HCT116 (cell line): ENCODE results near the gene PHF2. TPM values are rescaled to one million over a fixed set of nuclear protein-coding genes. Genes with fewer than 3 reads are reported as not detected.

ENCODE experiments used
- ATAC-seq: fragments of 200-7000 bp; cut with Tn5 transposase; 2 replicates; pipeline ENCODE4 v1.9.1; 2020; ENCODE audit warnings: mild to moderate bottlenecking, moderate library complexity
- Bru-seq: library from RNA; stranded (reverse); fragments of 400-500 nt; gene quantifications from one replicate; lab custom pipeline; 2021; lab: Mats Ljungman, UMichigan
- BruChase-seq, 2 experiments: library from RNA; stranded (reverse); fragments of 400-500 nt; gene quantifications; one replicate each; lab custom pipeline; 2021; lab: Mats Ljungman, UMichigan
- BruUV-seq: library from RNA; stranded (reverse); fragments of 400-500 nt; replicated peaks from 2 replicates; lab custom pipeline; 2021; lab: Mats Ljungman, UMichigan
- CTCF ChIA-PET: fragments of 300-600 bp; sonication (Branson Sonifier 250); formaldehyde crosslinking; loops from one replicate; lab custom pipeline; 2021; ENCODE audit warnings: antibody characterized with exemption; lab: Charles Lee
- POLR2A ChIA-PET: fragments of 300-600, 350-600 bp; sonication (Branson Sonifier 250); formaldehyde crosslinking; loops from one replicate; lab custom pipeline; 2021; ENCODE audit warnings: antibody characterized with exemption; lab: Charles Lee
- RAD21 ChIA-PET, 2 experiments: fragments of 300-600 bp; sonication (Branson Sonifier 250); formaldehyde crosslinking; loops; one replicate each; lab custom pipeline; 2023; ENCODE audit warnings: low total read pairs in 2 of 2; ENCODE audit not compliant: uncharacterized antibody in 2 of 2, unreplicated experiment in 2 of 2, low non-redundant PET in 1 of 2; lab: Charles Lee
- DNase-seq: peaks from one replicate; pipeline ENCODE4 v3.0.0-alpha.2; 2010; ENCODE audit warnings: low read depth, low spot score
- H2AFZ ChIP-seq: fragments of 200-600 bp; shearing (Covaris generic), sonication (generic); 2 replicates; pipeline ENCODE4 v1.6.1; 2017; ENCODE audit warnings: low read depth, mixed run types, mixed read lengths, antibody characterized with exemption, low read length; ENCODE audit not compliant: poor library complexity, severe bottlenecking
- H3K27ac ChIP-seq: 2 replicates; pipeline ENCODE4 v1.5.1; 2012; ENCODE audit warnings: low read depth, low read length
- H3K27me3 ChIP-seq: fragments of 200-600 bp; sonication (generic); 2 replicates; pipeline ENCODE4 v1.6.1; 2016; ENCODE audit warnings: mixed run types, low read length, mixed read lengths; ENCODE audit not compliant: insufficient read depth
- H3K36me3 ChIP-seq, 2 experiments: fragments of 200-500 bp in 1 of 2; fragments of 200-600 bp in 1 of 2; sonication (Bioruptor generic) in 1 of 2; sonication (generic) in 1 of 2; 2 replicates each; pipeline versions ENCODE4 v1.5.1 to v1.6.1; 2014 to 2016; ENCODE audit warnings: low read length in 2 of 2, inconsistent platforms in 1 of 2, mixed read lengths in 1 of 2, mixed run types in 1 of 2; ENCODE audit not compliant: insufficient read depth in 2 of 2, control insufficient read depth in 1 of 2
- H3K4me1 ChIP-seq, 2 experiments: fragments of 200-600 bp in 1 of 2; sonication (generic) in 1 of 2; 2 replicates each; pipeline versions ENCODE4 v1.5.1 to v1.6.1; 2012 to 2017; ENCODE audit warnings: low read length in 2 of 2, inconsistent platforms in 1 of 2, mild to moderate bottlenecking in 1 of 2, mixed read lengths in 1 of 2, mixed run types in 1 of 2, moderate library complexity in 1 of 2; ENCODE audit not compliant: insufficient read depth in 2 of 2, control insufficient read depth in 1 of 2
- H3K4me2 ChIP-seq: fragments of 200-600 bp; sonication (generic); 2 replicates; pipeline ENCODE4 v1.6.1; 2017; ENCODE audit warnings: mixed run types, low read length, mixed read lengths
- H3K4me3 ChIP-seq, 2 experiments: fragments of 200-600 bp in 1 of 2; sonication (generic) in 1 of 2; replicated peaks in 1 of 2; 2 replicates each; pipeline ENCODE4 v1.5.1; 2011 to 2016; ENCODE audit warnings: low read length in 2 of 2, control low read depth in 1 of 2, low read depth in 1 of 2, mild to moderate bottlenecking in 1 of 2, mixed read lengths in 1 of 2, mixed run types in 1 of 2
- H3K79me2 ChIP-seq: fragments of 200-600 bp; sonication (generic); 2 replicates; pipeline ENCODE4 v1.6.1; 2017; ENCODE audit warnings: mild to moderate bottlenecking, mixed run types, low read length, moderate library complexity, mixed read lengths; ENCODE audit not compliant: insufficient read depth
- H3K9ac ChIP-seq: fragments of 200-600 bp; sonication (generic); 2 replicates; pipeline ENCODE4 v1.6.1; 2016; ENCODE audit warnings: low read length, mixed read lengths
- H3K9me2 ChIP-seq: fragments of 200-600 bp; sonication (generic), shearing (Covaris generic); 2 replicates; pipeline ENCODE4 v1.6.1; 2017; ENCODE audit warnings: mixed run types, mild to moderate bottlenecking, moderate library complexity; ENCODE audit not compliant: insufficient read depth
- H3K9me3 ChIP-seq, 2 experiments: fragments of 200-500 bp in 1 of 2; fragments of 200-600 bp in 1 of 2; sonication (Bioruptor generic) in 1 of 2; sonication (generic) in 1 of 2; 2 replicates each; pipeline ENCODE4 v1.6.1; 2014 to 2017; ENCODE audit warnings: low read length in 2 of 2, mixed read lengths in 2 of 2, inconsistent platforms in 1 of 2, low read depth in 1 of 2, mild to moderate bottlenecking in 1 of 2, mixed run types in 1 of 2, moderate library complexity in 1 of 2; ENCODE audit not compliant: control insufficient read depth in 1 of 2, insufficient read depth in 1 of 2
- H4K20me1 ChIP-seq: fragments of 200-600 bp; sonication (generic), shearing (Covaris generic); 2 replicates; pipeline ENCODE4 v1.6.1; 2017; ENCODE audit warnings: mixed run types, mild to moderate bottlenecking, moderate library complexity; ENCODE audit not compliant: insufficient read depth
- ELF1 ChIP-seq: IDR thresholded peaks from 2 replicates; pipeline ENCODE4 v1.6.1; 2012; ENCODE audit warnings: low read depth, borderline replicate concordance
- MAX ChIP-seq: IDR thresholded peaks from 2 replicates; pipeline ENCODE4 v1.6.1; 2012
- POLR2A ChIP-seq: IDR thresholded peaks from 2 replicates; pipeline ENCODE4 v1.7.0; 2011; ENCODE audit warnings: borderline replicate concordance; ENCODE audit not compliant: insufficient read depth, insufficient read length; ENCODE audit errors: extremely low read depth
- POLR2AphosphoS5 ChIP-seq: IDR thresholded peaks from 2 replicates; pipeline ENCODE4 v1.6.1; 2011; ENCODE audit warnings: mild to moderate bottlenecking, low read depth, low read length, moderate library complexity
- RAD21 ChIP-seq: IDR thresholded peaks from 2 replicates; pipeline ENCODE4 v1.6.1; 2012; ENCODE audit warnings: low read depth, mild to moderate bottlenecking
- ZFX ChIP-seq: fragments of 450-650 bp; IDR thresholded peaks from 2 replicates; pipeline ENCODE4 v1.6.1; 2017
- ZNF274 ChIP-seq: fragments of 200-500 bp; sonication (Bioruptor generic); IDR thresholded peaks from 2 replicates; pipeline ENCODE4 v1.6.1; 2014; ENCODE audit warnings: mild to moderate bottlenecking, low read depth, low read length, inconsistent platforms
- intact Hi-C: fragments of 100-400 bp; cut with micrococcal nuclease; formaldehyde crosslinking; loops from 2 replicates; pipeline ENCODE4 v1.10.0; 2022
- long read RNA-seq: library from polyadenylated mRNA; unstranded; transcript quantifications from one replicate; pipeline ENCODE4 v2.0.0, GENCODE V29; 2021; ENCODE audit not compliant: unreplicated experiment
- polyA plus RNA-seq: library from polyadenylated mRNA; unstranded; fragments of >200 nt; gene quantifications from 2 replicates; pipeline ENCODE4 v1.2.1, GENCODE V29; 2012; ENCODE audit warnings: missing spikeins
- total RNA-seq: library from RNA; stranded (reverse); gene quantifications from one replicate; pipeline ENCODE4 v1.2.1, GENCODE V29; 2021; ENCODE audit not compliant: unreplicated experiment

PHF2 gene
- total RNA-seq (20.6 TPM), Bru-seq, nascent RNA (percentile 60 among the genes with signal in this experiment), BruChase-seq, experiment 1, labeled RNA remaining after a 6-hour chase (percentile 75 among the genes with signal in this experiment), BruChase-seq, experiment 2, labeled RNA remaining after a 2-hour chase (percentile 66 among the genes with signal in this experiment)
- polyA plus RNA-seq = 11.2 and 11.5 TPM in 2 replicates
- long read RNA-seq, partial matches to known transcripts = 33 of 36 reads
- long read RNA-seq, other reads (novel, unspliced or antisense) = 3 of 36 reads

GRCh38 chr9:93576258-93577077, at the start of gene PHF2:
TSS of gene PHF2 (plus strand) at chr9:93576584. CDS start at chr9:93576774, 190 bp downstream.
- ChIA-PET CTCF (no interaction called here), RAD21 (no interaction called here)
- H3K4me1 ChIP-seq = peaks cover 7 to 18% of the 10 kb centered on the region in 2 experiments; a peak in 3 of 4 replicates
- no peaks in the 10 kb centered on the region; a peak in 1 of 4 replicates for H3K9me3 ChIP-seq
- H3K4me3 ChIP-seq = peak within 1 kb of the TSS; percentile 63 to 76
- no peaks in the 10 kb centered on the region for H3K36me3 ChIP-seq
- peak within 1 kb of the TSS; percentile 83 for H3K9ac ChIP-seq
- peak; percentile 56 for ATAC-seq
- intact Hi-C loops = no loop called here
- TF ChIP-seq ZNF274 (no peak), POLR2A (no peak), ELF1 (no peak), POLR2AphosphoS5 (peak; percentile 36), ZFX (peak; percentile 83), MAX (no peak), RAD21 (no peak)
- TF ChIP-seq, all 23 proteins: peak for 2
- Histone ChIP-seq H2AFZ (no peak within 1 kb of the TSS), H3K27me3 (no peaks in the 10 kb centered on the region), H3K4me2 (peak within 1 kb of the TSS; percentile 92), H4K20me1 (no peaks in the 10 kb centered on the region), H3K9me2 (no peaks in the 10 kb centered on the region), H3K27ac (peak within 1 kb of the TSS; percentile 72; the same call in 1 of the 2 replicates), H3K79me2 (peaks cover 32% of the 10 kb centered on the region; the same call in 1 of the 2 replicates)
- POLR2A ChIA-PET = interaction anchor here (1.2 kb wide), 1 partner anchor 10 kb away, joined by 4 read pairs; no protein-coding TSS in a partner anchor
- BruUV-seq = no TSS peak
- no peak for DNase-seq
